D721Med (cell line): ENCODE measurements around the gene HDAC4.

ENCODE experiments used
- DNase-seq: peaks from one replicate; pipeline ENCODE4 v3.0.0; 2011; ENCODE audit warnings: low spot score; ENCODE audit not compliant: insufficient read length
- FAIRE-seq: peaks from 2 replicates; lab custom pipeline; 2011; peaks lifted over from hg19 to GRCh38; lab: Jason Lieb, UNC
- TF ChIP-seq, protein P1 (sequence below): IDR thresholded peaks from 2 replicates; pipeline ENCODE4 v1.5.1; 2012; ENCODE audit warnings: mild to moderate bottlenecking, control low read depth; ENCODE audit not compliant: insufficient read depth; ENCODE audit errors: missing control alignments

HDAC4 gene

DNA sequence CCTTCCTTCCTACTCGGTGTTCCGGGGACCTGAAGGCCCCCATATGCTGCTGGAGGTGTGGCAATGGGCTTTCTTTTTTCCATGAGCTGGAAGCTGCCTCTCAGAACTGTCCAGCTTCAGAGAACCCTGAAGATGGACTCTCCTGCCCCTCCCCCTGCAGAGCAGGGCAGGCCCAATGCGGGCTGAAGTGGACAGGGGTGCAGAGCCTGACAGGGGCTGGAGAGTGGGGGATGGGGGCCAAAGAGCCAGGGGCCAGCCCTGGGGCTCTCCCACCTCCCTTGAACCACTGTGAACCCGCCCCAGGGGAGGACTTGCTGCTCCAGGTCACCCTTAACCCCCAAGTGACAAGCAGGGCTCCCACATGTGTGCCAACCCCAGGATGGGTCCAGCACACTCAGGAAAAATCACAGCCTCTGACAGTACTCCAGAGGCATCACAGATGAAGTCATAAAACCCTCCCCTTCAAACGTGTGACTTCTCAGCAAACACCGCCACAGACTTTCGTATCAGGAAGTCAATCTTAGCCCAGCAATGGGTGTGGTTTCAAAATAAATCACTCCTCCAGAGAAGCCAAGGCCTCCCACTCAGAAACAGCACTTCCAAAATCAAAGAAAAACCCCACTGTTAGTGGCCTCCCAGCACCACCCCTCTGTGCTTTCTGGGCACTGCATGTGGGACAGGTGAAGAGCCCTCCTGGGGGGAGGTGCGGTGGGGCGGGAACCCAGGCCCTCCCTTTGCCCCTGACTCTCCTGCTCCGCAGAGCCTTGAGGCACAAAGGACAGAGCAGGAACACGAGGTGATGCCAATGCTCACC is 135.8 kb downstream of the HDAC4 start:
- no peak for FAIRE-seq

DNA sequence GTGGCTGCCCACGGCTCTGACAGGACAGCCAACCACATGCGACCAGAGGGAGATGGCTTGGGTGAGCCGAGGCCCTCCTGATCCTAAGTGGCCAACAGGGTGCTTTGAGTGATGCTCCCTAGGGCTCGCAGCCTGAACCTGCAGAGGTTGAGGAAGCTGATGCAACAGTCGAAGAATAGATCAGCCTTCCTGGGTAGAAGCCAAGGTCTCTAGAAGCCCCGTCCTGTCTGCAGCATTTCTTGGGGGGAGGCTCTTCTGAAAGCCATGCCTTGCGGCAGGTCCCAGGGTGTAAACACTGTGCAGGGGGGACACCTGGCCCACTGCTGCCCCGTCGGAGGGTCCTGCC is 136.4 kb downstream of the HDAC4 start:
- TF ChIP-seq, protein P1, sequence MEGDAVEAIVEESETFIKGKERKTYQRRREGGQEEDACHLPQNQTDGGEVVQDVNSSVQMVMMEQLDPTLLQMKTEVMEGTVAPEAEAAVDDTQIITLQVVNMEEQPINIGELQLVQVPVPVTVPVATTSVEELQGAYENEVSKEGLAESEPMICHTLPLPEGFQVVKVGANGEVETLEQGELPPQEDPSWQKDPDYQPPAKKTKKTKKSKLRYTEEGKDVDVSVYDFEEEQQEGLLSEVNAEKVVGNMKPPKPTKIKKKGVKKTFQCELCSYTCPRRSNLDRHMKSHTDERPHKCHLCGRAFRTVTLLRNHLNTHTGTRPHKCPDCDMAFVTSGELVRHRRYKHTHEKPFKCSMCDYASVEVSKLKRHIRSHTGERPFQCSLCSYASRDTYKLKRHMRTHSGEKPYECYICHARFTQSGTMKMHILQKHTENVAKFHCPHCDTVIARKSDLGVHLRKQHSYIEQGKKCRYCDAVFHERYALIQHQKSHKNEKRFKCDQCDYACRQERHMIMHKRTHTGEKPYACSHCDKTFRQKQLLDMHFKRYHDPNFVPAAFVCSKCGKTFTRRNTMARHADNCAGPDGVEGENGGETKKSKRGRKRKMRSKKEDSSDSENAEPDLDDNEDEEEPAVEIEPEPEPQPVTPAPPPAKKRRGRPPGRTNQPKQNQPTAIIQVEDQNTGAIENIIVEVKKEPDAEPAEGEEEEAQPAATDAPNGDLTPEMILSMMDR = no peak
- FAIRE-seq (no peak), DNase-seq (no peak)

More for the DNA sequence above, 135.8 kb downstream of the HDAC4 start:
- no peak for DNase-seq
- TF ChIP-seq, protein P1 = no peak

DNA sequence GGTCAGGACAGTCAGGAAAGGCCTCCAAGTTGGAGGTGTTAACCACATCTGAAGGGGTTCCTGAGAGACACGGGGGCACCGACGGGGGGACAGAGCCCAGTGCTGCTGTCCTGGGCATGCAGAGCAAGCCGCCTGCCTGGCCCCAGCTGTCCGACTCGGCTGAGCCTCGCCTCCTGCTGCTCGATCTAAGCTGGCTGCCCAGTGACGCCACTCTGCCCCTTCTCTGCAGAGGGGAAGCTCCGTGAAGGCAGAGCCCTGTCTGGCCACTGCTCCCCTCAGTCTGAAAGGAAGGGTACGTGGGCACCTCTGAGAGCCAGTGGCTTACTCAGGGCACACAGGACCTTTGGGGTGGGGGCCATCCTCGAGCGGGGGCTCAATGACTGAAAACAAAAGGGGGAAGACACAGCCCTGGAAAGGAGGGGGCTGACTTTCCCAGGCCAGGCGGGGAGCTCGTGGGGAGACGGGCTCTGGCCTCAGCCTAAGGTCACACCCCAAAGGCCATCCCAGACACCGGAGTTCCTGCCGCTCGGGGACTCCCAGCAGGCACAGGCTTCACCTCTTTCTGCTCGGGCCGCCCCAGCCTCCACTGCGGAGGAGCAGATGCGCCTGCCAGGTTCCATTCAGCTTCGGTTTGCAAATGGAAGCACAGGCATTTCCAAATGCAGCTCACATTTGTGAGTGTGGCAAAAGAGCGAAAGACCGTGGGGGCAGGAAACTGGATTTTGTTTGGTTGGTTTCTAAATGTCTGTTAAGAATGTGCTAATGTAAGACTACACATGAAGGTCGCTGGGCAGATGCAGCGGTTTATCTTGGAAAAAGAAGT is 136.9 kb downstream of the HDAC4 start:
- TF ChIP-seq, protein P1 = no peak
- no peak for DNase-seq
- FAIRE-seq = no peak

DNA sequence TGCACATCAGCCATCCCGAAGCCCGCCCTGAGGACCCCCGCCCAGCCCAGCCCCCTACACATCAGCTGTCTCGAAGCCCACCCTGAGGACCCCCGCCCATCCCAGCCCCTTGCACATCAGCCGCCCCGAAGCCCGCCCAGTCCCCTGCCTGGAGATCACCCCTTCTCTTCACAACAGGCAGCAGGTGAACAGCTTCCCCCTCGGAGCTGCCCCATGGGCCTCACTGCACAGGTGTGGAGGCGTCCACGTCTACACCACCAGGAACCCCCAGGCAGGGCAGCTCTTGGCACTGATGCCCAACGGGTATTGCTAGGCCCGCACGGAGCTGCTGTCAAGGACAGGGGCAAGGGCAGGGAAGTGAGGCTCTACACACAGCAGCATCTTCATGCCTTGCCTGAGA is 137.6 kb downstream of the HDAC4 start:
- FAIRE-seq (no peak), DNase-seq (no peak)
- TF ChIP-seq, protein P1 = no peak

DNA sequence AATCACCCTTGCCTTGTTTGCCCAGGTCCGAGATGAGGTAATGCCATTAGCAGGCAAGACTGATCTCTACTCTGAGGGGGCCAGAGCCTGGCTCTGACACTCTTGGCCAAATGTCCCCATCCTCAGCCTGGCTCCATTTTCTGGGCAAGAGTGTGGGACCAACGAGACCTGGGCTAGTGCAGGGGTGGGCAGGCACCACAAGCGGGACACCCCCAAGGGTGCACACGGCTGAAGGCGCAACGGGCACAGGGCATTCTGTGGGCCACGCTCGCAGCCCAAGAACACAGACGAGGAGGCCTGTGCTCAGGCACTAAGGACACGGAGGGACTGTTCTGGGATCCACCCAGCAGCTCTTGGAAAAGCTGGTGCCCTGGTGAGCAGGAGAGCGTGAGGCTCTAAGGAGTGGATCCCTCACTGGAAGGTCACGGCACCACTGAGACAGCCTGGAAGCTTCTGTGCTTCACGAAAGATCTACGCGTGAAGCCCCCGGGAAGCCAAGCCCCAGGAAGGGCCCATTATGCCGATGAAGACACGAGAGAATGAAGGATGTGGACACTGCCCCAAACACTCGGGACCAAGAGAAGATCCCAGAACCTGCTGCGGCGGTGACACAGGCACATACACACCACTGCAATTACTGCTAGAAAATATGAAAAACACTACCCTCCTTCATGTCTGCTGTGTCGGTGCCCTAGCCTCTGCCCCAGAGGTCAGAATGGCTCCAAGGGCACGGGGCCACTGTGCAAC is 138.2 kb downstream of the HDAC4 start:
- DNase-seq (no peak), FAIRE-seq (no peak)
- TF ChIP-seq, protein P1 = no peak

DNA sequence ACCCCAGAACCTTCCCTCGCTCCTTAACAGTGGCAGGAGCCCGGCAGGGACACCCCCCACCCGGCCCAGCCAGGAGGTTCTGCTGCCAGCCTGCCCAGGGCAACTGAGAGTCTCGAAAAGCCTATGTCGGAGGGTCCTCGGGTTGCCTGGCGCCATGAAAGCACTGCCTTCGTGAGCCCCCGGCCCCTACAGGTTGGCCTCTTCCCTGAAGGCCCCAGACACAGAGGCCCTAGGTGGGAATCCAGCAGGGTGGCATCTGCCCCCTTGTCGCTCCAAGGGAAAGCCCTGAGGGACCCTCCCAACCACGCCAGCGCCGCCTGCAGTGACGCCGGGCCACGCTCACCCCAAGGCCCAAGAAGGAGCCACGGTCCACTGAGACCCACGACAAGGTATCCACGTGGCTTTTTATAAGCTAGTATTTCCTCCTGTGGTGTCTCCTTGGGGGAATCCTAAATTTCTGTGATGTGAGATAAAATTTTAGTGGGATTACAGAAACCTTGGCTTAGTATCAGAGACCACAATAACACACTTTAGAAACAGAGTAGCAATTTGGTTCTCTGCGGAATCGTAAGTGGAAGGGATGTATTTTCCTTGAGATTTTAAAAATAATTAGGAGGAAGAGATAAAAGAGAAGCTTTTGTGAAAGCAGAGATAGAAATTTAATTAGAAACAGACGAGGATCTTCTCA is 138.9 kb downstream of the HDAC4 start:
- no peak for FAIRE-seq
- TF ChIP-seq, protein P1 = no peak
- DNase-seq = no peak
